Activated CD4-positive, alpha-beta T cell treated with anti-CD3 and anti-CD28 coated beads, Interleukin-2, amount 50 U/mL, for 16 hours (primary cell): Measurements from ENCODE around the gene RAB37.

Source experiments
- DNase-seq: peaks from one replicate; pipeline ENCODE4 v3.0.0-alpha.2; 2020

Gene RAB37

DNA sequence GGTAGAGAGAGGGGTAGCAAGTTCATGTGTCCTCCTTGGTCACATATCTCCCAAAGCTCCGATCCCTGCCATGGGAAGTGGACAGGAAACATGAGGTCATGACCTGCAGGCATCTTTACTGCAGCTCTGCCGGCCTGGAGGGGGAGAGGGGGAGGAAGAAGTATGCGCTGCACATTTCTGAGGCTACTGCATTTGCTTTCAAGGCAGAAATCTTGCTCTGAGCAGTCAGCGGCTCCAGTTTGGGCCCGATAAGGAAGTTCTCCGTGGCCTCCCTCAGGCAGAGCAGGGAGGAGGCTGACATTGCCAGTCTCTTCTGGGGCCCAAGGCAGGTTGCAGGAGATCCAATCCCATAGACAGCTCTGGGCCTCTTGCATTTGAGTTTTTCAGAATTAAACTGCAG lies 9.9 kb downstream of the RAB37 start:
- no peak for DNase-seq

DNA sequence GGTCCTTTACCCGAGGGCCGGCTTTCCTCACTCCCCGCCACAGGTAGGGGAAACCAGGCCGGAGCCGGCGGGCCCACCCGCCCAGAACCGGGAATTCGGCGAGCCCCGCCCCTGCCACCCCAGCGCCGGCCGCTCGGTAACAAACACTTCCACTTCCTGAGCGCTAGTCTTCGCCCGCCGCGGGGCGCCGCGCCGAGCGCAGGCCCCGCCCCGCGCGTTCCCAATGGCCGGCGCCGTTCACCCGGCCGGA lies 11.1 kb downstream of the RAB37 start:
- DNase-seq: no peak

DNA sequence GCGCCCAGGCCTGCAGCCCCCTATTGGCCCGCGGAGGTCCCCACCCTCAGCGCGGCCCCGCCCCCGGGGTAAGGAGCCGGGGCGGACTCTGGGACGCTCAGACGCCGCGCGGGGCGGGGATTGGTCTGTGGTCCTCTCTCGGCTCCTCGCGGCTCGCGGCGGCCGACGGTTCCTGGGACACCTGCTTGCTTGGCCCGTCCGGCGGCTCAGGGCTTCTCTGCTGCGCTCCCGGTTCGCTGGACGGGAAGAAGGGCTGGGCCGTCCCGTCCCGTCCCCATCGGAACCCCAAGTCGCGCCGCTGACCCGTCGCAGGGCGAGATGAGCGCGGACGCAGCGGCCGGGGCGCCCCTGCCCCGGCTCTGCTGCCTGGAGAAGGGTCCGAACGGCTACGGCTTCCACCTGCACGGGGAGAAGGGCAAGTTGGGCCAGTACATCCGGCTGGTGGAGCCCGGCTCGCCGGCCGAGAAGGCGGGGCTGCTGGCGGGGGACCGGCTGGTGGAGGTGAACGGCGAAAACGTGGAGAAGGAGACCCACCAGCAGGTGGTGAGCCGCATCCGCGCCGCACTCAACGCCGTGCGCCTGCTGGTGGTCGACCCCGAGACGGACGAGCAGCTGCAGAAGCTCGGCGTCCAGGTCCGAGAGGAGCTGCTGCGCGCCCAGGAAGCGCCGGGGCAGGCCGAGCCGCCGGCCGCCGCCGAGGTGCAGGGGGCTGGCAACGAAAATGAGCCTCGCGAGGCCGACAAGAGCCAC lies 11.6 kb downstream of the RAB37 start, which contains the start of gene NHERF1:
Gene NHERF1 (plus strand): TSS at position 100 of the 750 bp plus-strand sequence. CDS start 219 bp downstream, at position 319.
- DNase-seq: peak; percentile 95

DNA sequence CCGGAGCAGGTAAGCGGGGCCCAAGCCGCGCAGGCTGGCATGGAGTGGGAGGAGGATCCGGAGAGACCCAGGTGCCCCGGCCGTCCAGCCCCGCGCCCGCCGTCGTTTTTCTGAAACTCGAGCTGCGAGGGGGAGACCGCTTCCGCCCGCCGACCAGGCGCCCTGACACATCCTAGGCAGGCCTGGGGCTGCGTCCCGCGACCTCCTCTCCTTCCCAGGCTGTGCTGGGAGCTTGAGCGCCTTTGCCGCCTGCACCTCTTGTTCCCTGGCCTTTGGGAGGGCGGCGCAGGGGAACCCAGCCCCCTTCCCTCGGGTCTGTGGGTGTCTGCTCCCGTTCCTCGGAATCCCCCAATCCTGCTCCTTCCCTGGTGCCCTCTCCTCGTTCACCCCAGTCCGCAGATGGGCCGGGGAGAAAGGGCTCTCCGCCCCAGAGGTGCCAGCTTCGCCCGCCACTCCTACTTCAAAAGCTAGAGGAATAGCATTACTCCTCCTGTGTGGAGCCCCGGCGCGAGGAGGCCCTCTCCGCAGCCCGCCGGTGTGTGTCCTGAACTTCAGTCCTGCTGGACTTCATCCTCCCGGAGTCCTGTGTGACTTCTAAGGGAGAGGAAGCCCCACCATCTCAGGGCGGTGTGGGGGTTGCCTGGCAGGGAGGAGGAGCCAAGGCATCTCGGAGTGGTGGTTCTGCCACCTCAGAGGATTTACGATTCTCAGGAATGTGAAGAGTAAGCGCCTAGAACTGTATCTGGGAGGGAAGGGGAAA lies 12.4 kb downstream of the RAB37 start:
- peak; percentile 50 for DNase-seq

DNA sequence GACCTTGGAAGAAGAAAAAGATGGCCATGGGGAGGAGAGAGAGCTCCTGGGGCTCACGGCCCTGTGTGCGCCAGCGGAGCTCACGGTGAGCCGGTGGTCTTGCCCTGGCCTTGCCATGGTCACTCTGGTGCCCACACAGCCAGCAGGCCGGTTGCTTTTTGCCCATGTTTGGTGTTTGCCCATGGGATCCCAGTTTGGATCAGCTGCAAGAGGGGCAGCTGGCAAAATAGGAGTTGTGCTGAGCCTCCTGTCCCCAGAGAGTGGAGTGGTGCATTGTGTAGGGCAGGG lies 12.9 kb downstream of the RAB37 start:
- DNase-seq: no peak

DNA sequence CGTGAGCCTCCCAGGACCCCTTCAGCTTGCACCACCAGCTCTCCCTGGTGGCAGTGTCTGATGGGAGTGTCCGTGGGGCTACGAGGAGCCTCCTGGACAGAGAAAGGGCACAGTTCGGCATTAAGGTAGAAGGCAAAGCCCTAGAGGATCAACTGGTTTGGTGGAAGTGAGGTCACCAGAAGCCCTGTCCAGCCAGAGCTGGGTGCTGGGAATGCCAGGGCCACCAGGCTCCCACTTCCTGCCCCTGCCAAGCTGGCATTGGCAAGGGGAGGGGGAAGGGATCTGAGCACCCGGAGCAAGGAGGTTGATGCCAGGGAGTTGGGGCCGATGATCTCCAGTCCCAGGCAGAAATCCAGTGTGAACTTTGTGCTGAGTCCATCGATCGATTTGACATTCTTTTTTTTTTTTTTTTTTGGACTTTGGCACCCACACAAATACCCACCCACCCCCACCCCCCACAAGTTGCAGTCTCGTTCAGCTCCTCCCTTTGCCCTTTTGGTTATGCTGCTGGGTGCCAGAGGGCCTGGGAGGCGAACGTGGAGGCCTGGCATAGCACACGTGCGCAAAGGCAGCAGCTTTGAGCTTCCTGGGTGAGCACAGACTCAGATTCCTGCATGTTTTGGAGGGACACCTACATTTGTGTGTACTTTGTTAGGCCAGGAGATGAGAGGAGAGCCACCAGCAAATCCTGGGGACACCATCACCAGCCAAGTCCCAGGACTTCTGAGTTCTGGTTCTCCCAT lies 13.4 kb downstream of the RAB37 start:
- DNase-seq: no peak

DNA sequence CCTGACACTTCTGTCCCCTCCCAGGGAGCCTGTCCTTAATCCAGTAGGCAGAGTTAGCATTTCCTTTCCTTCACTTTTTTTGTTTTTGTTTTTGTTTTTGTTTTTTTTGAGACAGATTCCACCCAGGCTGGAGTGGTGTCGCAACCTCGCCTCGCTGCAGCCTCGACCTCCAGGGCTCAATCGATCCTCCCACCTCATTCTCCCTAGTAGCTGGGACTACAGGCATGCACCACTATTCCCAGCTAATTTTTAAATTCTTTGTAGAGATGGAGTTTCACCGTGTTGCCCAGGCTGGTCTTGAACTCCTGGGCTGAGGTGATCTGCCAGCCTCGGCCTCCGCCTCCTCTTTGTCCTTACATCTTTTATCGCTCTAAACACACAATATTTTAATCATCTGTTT lies 15.4 kb downstream of the RAB37 start:
- DNase-seq: no peak

DNA sequence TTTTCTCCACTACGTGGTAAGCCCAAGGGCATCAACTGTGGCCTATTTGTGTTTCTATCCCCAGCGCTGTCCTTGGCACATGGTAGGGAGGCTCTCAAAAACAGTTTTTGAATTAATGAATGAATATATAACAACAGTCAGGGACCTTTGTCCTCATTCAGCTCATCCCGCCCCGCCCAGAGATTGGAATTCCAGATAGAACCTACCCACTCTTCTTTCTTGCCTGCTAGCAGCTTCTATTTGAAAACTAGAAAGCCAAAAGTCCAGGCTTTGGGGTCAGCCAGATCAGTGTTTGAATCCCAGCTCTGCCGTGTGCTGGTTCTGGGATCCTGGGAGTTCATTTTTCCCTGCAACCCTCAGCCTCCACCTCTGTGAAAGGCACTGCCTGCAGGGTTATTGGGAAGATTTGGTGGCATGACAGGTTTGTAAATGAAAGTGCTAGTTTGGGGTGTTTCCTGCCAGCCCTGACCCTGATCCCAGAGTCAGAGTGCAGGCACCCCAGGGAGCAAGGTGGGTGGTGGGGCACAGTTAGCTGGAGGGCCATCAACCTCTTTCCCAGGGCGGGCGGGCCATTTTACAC lies 15.9 kb downstream of the RAB37 start:
- DNase-seq: no peak

DNA sequence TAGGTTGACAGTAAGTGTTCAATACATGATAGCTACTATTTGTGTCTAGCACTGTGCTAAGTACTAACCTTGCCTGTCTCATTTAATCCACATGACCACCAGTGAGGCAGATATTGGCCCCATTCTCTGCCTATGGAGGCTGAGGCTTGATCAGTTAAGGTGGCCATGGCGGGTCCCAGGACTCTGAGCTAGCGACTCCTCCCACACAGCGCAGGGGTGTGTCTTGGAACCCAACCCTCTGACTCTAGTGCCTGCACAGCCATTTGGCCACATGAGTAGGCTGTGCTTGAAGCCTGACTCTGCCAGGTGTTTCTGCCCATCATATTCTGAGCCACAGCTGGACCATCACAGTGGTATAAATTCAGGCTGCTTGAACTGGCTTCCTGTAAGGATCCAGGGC lies 17.8 kb downstream of the RAB37 start:
- no peak for DNase-seq

DNA sequence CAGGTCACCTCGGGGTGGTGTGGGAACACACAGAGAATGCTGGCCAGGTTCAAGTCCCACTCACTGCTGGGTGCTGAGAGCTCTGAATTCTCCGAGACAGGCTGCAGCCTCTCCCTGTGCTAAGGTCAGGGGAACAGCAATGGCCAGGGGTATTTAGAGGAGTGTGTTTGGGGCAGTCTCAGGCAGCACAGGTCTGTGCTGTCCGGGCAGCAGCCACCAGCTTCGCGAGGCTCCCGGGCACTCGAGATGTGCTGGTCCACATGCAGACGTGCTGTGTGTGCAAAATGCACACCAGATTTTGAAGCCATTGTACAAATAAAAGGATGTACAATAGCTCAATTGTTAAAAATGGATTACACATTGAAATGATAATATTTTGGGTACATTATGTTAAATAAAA lies 18.5 kb downstream of the RAB37 start:
- DNase-seq: no peak

DNA sequence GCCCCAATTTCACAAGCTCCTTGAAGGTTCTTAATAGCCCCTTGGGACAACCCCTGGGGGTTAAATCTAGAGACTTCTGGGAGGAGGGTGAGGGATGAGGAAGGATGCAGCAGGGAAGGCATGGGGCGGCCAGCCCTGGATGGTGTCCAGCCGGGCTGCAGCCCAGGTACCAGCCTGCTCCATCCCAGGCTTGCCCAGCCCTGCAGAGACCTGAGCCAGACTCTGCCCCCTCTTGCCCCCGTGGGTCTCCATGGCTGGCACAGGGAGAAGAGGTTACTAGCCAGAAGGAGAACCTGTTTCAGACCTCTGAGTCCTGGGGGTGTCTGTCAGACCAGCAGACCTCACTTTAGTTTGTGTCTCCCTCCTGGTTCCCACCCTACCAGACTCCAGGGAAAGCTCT lies 19.8 kb downstream of the RAB37 start:
- DNase-seq: no peak

DNA sequence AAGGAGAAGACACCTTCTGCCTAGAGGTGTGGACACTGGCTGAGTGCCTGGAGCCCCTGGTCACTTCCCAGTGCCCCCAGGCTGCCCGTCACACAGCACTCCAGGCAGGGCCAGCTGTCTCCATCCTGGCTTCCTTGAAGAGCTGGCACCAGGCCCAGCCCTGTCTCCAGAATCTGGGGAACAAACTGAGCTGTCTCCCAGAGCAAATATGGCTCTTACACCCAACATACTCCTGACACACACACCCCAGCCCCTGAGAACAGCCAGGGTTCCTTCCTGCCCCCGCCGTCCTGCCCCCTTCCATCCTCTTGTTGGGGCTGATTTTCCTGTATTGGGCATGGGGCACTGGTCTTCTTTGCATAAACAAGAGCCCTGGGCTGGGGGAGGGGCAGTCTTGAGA lies 20.4 kb downstream of the RAB37 start:
- no peak for DNase-seq

DNA sequence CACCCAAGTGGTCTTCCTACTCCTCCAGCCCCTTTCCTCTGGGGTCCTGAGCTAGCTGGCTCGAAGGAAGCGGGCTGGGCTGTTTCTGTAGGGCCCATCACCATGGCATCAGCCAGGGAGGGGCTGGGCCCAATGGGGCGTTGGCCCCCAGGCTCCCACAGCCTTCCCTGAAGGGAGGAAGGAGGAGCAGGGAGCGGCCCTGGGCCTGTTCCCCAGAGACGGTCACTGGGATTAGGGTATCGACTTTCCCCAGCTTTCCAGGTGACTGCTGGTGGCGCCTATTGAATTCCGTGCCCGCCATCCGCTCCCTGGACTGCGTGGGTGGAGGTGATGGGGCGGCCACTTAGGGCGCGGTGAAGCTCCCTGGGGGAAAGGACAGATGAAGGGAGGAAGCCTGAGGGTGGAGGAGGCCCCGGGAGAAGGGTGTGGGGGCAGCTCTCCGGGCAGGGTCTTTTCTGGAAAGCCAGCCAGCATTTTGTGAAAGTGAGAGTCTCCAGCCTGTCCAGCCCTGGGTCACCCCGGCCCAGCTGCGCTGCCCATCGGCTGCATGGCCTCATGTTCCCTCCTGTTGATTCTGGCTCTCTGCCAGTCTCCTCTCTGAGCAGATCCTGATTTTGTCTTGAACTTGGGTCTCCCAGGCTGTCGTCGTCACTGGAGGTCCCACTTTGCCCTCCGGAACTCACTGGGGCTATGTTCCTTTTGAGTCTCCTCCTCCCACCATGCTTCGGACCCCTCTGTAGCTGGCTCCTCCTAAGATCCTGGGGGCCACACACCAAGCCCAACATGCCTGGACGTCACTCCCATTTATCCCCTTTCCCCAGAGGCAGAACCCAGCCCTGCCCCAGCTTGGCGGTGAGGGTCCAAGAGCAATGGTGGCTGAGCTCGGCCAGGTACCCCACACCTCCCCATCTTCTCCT lies 21.1 kb downstream of the RAB37 start:
- DNase-seq: no peak

DNA sequence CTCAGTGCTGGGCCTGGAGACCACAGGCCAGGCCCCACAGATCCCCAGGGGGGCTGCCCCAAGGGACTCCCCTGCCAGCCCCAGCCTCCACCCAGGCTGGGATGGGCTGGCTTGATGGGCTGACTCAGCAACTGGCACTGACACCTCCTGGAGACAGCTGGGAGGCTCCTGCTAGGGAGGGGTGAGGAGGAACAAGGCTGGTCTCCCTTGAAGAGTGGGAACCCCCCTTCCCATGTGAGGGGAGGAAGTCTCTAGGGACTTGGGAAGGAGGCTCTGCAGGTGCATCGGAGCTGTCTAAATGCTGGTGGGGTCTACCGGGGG lies 21.8 kb downstream of the RAB37 start:
- peak; percentile 33 for DNase-seq

DNA sequence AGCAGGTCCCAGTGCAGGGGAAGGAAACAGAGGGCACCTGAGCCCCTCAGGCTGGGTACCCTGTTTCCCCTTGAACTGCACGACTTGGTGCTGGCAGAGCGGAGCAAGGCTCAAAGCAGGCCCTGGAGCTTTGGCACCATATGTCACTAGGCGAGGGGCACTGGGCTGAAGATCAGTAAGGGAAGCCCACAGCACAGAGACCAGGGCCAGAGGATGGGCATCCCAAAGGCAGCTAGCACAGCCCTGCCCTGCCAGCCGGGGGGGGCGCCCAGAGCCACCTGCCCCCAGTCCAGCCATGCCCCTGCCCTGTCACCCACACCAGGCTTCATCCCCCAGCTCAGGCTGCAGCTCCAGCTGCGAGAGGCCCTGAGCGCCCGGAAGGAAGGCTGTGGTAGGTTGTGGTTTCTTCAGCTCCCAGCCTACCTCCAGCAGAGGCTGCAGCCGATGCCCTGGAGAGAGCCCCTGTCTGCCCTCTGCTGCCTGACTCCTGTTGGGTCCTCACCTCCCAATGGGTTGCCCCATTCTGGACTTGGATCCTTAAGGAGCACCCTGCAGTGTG lies 22.3 kb downstream of the RAB37 start:
- DNase-seq: peak; percentile 79

DNA sequence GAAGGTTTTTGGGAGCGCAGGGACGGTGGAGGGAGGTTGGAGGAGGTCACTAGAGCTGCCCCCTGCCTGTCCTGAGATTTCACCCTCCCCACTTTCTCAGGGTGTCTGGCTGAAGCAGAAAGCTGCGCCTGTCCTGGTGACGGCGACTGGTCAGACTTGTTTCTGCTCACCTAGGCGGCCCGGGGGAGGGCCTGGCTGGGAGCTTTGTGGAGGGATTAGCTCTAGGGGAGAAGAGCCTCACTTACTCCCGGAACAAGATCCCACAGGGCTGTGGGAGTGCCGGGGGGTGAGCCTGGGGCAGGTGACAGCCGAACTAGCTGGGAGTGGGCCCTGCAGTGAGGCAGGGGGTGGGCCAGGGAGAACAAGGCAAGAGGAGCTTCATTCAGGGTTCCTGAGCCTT lies 22.9 kb downstream of the RAB37 start:
- no peak for DNase-seq

DNA sequence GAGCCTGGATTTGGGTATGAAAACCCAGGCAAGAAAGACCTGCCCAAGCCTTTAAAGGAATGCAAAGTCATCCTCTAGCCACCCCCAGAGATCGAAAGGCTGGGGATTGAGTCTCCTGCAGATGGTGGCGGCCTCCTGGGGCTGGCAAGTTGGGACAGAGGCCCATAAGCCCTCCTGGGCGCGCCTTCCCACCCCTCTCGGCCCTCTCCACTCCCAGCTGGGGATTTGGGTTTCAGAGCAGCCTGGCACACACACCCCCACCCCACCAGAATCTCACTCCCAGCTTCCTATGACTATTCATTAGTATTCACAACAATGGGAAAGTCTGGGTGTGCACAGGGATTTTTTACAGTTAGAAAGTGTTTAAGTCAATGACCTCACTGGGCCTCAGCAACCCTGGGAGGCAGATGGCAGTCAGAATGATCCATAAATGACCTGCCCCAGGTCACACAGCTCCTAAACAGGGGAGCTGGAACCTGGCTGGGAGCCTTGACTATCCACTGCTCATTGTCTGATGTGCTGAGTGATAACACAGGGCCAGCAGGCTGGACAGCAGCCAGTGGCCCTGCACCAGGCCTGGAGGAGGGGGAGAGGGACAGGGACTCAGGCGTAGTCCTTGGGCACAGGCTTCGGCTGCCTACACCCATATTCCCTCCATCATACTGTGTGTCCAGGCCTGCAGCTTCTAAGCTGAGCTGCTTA lies 23.5 kb downstream of the RAB37 start:
- no peak for DNase-seq

DNA sequence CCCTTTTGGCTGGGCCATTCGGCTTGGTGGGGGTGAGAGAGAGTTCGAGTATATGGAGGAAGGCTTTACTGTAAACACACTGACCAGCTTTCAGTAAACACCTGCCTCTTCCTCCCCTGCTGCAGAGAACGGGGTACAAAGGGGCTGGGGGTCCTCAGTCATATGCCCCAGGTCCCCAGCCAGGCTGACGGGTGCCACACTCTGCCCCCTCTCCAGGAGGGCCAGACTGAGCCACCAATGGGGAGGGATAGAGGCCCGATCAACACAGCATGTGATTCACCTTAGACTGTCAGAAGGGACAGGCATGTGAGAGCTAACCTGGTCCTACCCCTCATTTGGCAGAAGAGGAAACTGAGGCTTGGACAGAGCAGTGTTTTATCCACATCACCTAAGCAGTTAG lies 24.4 kb downstream of the RAB37 start:
- no peak for DNase-seq

DNA sequence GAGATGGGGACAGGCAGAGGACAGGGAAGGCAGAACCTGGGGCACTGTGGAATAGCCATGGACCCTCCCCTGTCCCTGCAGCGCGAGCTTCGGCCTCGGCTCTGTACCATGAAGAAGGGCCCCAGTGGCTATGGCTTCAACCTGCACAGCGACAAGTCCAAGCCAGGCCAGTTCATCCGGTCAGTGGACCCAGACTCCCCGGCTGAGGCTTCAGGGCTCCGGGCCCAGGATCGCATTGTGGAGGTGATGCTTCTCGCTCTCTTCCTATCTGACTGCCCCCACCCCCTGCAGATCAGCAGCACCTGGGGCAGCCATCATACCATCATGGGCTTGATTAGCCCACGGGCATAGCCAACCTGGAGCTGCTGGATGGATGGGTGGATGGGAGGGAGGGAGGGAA lies 24.9 kb downstream of the RAB37 start:
- no peak for DNase-seq

DNA sequence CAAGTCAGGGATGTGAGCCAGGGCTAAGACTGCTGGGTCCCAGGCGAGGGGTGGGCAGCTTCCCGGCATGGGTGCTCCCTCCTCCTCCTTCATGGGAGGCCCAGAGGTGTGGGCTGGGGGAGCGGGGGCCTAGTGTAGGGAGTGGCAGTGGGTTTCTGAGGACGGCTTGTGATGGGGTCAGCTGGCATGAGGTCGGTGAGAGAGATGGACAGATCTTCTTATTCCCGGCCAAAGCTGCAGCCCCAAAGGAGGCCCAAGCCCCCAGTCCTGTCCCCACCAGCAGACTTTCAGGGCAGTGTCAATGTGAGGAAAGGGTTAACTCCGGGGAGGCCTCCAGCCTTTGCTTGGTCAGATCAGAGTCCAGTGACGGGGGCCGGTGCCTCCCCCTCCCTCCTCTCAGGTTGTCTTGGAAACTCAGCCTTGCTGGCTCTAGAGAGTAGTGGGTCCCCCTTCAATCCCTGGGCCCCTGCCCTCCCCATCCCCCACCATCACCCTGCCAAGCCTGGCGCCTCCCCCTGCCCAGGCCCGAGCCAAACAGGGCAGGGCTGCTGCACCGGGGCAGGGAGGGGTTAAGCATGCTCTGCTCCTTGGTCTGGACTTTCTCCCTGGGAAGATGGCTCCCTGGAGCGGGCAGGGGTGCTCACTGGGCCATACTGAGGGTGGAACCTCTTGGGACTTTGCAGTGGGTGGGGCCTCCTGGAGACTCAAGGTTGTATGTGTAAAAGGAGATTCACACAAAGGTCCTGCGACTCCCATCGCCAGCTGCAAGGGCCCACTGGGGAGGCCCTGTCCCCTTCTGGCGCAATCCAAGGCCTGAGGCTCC lies 26.7 kb downstream of the RAB37 start:
- DNase-seq: no peak

DNA sequence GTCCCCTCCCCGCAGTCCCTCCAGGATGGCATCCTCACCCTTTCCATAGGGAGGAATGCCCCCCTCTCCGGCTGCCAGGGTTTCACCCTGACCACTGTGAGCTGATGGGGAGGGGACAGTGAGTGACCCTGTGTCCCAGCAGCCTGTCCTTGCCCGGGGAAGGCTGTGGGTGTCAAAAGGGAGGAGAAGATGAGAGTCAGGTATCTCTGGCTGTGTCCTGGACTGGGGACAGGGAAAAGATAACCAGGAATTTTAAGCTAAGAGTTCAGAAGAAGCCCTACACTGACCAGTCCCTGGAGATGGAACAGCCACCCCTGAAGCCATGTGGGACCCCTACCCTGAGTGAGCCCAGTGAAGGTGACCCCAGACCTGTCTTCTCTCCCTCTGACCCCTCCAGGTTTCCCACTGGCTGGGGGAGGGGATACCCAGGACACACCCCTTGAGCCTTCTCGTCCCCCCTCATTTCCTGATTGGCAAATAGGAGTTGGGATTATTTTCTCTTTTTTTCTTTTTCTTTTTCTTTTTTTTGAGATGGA lies 27.8 kb downstream of the RAB37 start:
- DNase-seq: no peak
